ENCODE data around the gene WFIKKN2.

Gene WFIKKN2

DNA sequence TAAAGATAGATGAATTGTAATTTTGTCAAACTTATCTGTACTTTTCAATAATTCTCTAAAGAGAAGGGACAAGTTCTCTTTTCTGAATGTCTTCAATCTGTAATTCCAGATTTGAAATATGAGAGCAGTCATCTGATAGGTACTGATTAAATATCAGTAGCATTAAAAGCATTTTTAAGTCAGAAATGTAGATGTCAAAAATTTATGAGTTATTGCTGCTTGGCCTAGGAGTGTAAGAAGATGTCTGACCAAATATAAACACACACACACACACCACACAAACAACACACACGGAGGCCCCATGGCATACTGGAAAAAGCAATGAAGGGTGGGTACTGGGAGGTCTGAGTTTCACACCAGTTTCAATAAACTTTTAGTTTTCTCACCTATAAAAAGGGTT is 33.2 kb downstream of the WFIKKN2 start (continued):
- TF ChIP-seq IKZF3 (tag by site-specific recombination; IDR thresholded peaks at IDR 0.05), result no peak
- no peak for TF ChIP-seq KLF10 (tag by site-specific recombination; IDR thresholded peaks at IDR 0.05)

DNA sequence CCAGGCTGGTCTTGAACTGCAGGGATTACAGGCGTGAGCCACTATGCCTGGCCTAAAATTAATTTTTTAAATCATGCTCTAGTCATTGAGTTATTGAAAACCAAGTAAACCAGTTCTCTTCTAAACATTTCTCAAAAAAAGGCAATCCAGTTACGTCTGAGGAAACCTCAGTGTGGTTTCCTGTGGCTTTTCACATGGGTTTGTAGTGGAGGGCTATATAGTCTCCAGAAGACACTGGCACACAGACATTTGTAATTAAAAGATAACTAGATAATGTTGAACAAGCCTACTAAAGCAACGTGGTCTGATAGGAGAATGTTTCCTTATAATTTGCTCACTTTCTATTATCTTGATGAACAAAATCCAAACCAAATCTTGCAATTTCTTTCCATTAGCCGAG is 36.0 kb downstream of the WFIKKN2 start:
- ChIA-PET POLR2A (interaction anchor here (1.6 kb wide), 1 partner anchor 19 kb away, joined by 3 read pairs; no protein-coding TSS in a partner anchor), CTCF (interaction anchor here (0.5 kb wide), 1 partner anchor 84 kb away, joined by 3 read pairs; no protein-coding TSS in a partner anchor)
- H3K4me1 ChIP-seq (ENCODE audit: control insufficient read depth, insufficient read depth, low read length), result peaks cover 10% of the 10 kb centered on the region
- H3K36me3 ChIP-seq (ENCODE audit: control insufficient read depth in 2 of 2, insufficient read depth in 1 of 2, low read length in 2 of 2), result no peaks in the 10 kb centered on the region
- no peak overlapping the region for H3K27ac ChIP-seq (ENCODE audit: extremely low read depth, low read depth, low read length)
- TF ChIP-seq ZNF157 (tag by site-specific recombination; IDR thresholded peaks at IDR 0.05) (no peak), ZNF16 (tag by site-specific recombination; IDR thresholded peaks at IDR 0.05; ENCODE audit: low read depth) (no peak), ZNF426 (tag by site-specific recombination; IDR thresholded peaks at IDR 0.05) (no peak), ZNF600 (tag by site-specific recombination; IDR thresholded peaks at IDR 0.05) (no peak), GFI1B (tag by site-specific recombination; IDR thresholded peaks at IDR 0.05) (no peak), HOXD13 (CRISPR knock-in tag; IDR thresholded peaks at IDR 0.05; ENCODE audit: borderline replicate concordance) (no peak), ZNF416 (tag by site-specific recombination; IDR thresholded peaks at IDR 0.05) (no peak), ZNF549 (tag by site-specific recombination; IDR thresholded peaks at IDR 0.05) (no peak), SCRT2 (tag by site-specific recombination; IDR thresholded peaks at IDR 0.05) (no peak), ZNF555 (tag by site-specific recombination; conservative IDR thresholded peaks at IDR 0.05) (no peak), ZSCAN4 (tag by site-specific recombination; IDR thresholded peaks at IDR 0.05) (no peak)
- H3K9me3 ChIP-seq (ENCODE audit: control insufficient read depth, insufficient read depth, low read depth, low read length), result no peaks in the 10 kb centered on the region
- H3K4me3 ChIP-seq (ENCODE audit: low read depth, low read length), result no peak overlapping the region

GRCh38 chr17:50871898-50872297 is 36.5 kb downstream of the WFIKKN2 start:
- ChIA-PET POLR2A (interaction anchor here (1.6 kb wide), 1 partner anchor 20 kb away, joined by 3 read pairs; no protein-coding TSS in a partner anchor), CTCF (interaction anchor here (0.5 to 0.6 kb wide), 2 partner anchors 54 to 83 kb away, joined by 3 read pairs; no protein-coding TSS in a partner anchor)
- Histone ChIP-seq H3K27ac (ENCODE audit: extremely low read depth, low read depth, low read length) (no peak overlapping the region), H3K9me3 (ENCODE audit: control insufficient read depth, insufficient read depth, low read depth, low read length) (no peaks in the 10 kb centered on the region), H3K4me3 (ENCODE audit: low read depth, low read length) (no peak overlapping the region), H3K4me1 (ENCODE audit: control insufficient read depth, insufficient read depth, low read length) (peaks cover 10% of the 10 kb centered on the region), H3K36me3 (ENCODE audit: control insufficient read depth in 2 of 2, insufficient read depth in 1 of 2, low read length in 2 of 2) (no peaks in the 10 kb centered on the region)
- no peak for TF ChIP-seq FEZF1 (tag by site-specific recombination; IDR thresholded peaks at IDR 0.05)
- TF ChIP-seq, protein P1, sequence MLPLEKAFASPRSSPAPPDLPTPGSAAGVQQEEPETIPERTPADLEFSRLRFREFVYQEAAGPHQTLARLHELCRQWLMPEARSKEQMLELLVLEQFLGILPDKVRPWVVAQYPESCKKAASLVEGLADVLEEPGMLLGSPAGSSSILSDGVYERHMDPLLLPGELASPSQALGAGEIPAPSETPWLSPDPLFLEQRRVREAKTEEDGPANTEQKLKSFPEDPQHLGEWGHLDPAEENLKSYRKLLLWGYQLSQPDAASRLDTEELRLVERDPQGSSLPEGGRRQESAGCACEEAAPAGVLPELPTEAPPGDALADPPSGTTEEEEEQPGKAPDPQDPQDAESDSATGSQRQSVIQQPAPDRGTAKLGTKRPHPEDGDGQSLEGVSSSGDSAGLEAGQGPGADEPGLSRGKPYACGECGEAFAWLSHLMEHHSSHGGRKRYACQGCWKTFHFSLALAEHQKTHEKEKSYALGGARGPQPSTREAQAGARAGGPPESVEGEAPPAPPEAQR (tag by site-specific recombination; IDR thresholded peaks at IDR 0.05), result no peak

GRCh38 chr17:50872710-50873424 is 37.5 kb downstream of the WFIKKN2 start:
- TF ChIP-seq ZNF18 (tag by site-specific recombination; IDR thresholded peaks at IDR 0.05) (no peak), ZNF121 (tag by site-specific recombination; IDR thresholded peaks at IDR 0.05) (peak; percentile 91)
- no peak overlapping the region for H3K4me3 ChIP-seq (ENCODE audit: low read depth, low read length)
- ChIA-PET CTCF (interaction anchor here (2.1 kb wide), 1 partner anchor 9 kb away, joined by 7 read pairs; no protein-coding TSS in a partner anchor), POLR2A (interaction anchor here (1.6 kb wide), 1 partner anchor 21 kb away, joined by 3 read pairs; no protein-coding TSS in a partner anchor)
- no peaks in the 10 kb centered on the region for H3K9me3 ChIP-seq (ENCODE audit: control insufficient read depth, insufficient read depth, low read depth, low read length)
- H3K27ac ChIP-seq (ENCODE audit: extremely low read depth, low read depth, low read length), result no peak overlapping the region
- no peaks in the 10 kb centered on the region for H3K36me3 ChIP-seq (ENCODE audit: control insufficient read depth in 2 of 2, insufficient read depth in 1 of 2, low read length in 2 of 2)
- peaks cover 10% of the 10 kb centered on the region for H3K4me1 ChIP-seq (ENCODE audit: control insufficient read depth, insufficient read depth, low read length)

Measured in HEK293 (cell line).